GM12878 (cell line): Measurements from ENCODE around the gene UBE2E1. TPM values are rescaled to one million over a fixed set of nuclear protein-coding genes. Genes with fewer than 3 reads are reported as not detected.

ENCODE experiments used
- ATAC-seq: fragments of 200-7000 bp; cut with Tn5 transposase; 3 replicates; pipeline ENCODE4 v1.9.1; 2020; ENCODE audit warnings: mild to moderate bottlenecking, moderate library complexity
- BruUV-seq: library from RNA; stranded (reverse); fragments of 400-500 nt; replicated peaks from 2 replicates; lab custom pipeline; 2021; lab: Mats Ljungman, UMichigan
- CTCF ChIA-PET: fragments of 300-600 bp; sonication (Branson Sonifier 250); formaldehyde crosslinking; extraction: SDS; loops from one replicate; lab custom pipeline; 2021; ENCODE audit warnings: inconsistent platforms; lab: Yijun Ruan, JAX
- POLR2A ChIA-PET: fragments of 350-600 bp; formaldehyde crosslinking; extraction: SDS; loops from one replicate; lab custom pipeline; 2021; ENCODE audit warnings: inconsistent platforms; lab: Charles Lee
- RAD21 ChIA-PET: fragments of 300-600 bp; sonication (Branson Sonifier 250); formaldehyde crosslinking; loops from one replicate; lab custom pipeline; 2023; ENCODE audit warnings: antibody characterized with exemption; ENCODE audit not compliant: unreplicated experiment; lab: Charles Lee
- SMC1A ChIA-PET: fragments of 300-600 bp; sonication (Branson Sonifier 250); formaldehyde crosslinking; loops from one replicate; lab custom pipeline; 2023; ENCODE audit not compliant: unreplicated experiment, uncharacterized antibody; lab: Charles Lee
- DNase-seq: peaks from one replicate; pipeline ENCODE4 v3.0.0-alpha.2; 2011; ENCODE audit warnings: low read depth, low spot score
- FAIRE-seq: peaks from 3 replicates; lab custom pipeline; 2011; peaks lifted over from hg19 to GRCh38; lab: Jason Lieb, UNC
- H2AFZ ChIP-seq: 2 replicates; pipeline ENCODE4 v1.6.0; 2011; ENCODE audit warnings: low read depth, low read length, control low read depth; ENCODE audit not compliant: control insufficient read depth
- H3K27ac ChIP-seq: 2 replicates; pipeline ENCODE4 v1.5.1; 2011; ENCODE audit warnings: control low read depth; ENCODE audit not compliant: control insufficient read depth, insufficient read depth
- H3K27me3 ChIP-seq, 2 experiments: replicated peaks in 1 of 2; 2 replicates each; pipeline versions ENCODE4 v1.6.0 to v1.6.1; 2011; ENCODE audit warnings: low read length in 1 of 2; ENCODE audit not compliant: control insufficient read depth in 2 of 2, insufficient read depth in 2 of 2
- H3K36me3 ChIP-seq, 2 experiments: 2 replicates each; pipeline ENCODE4 v1.5.1; 2011; ENCODE audit warnings: low read length in 1 of 2; ENCODE audit not compliant: control insufficient read depth in 2 of 2, insufficient read depth in 2 of 2
- H3K4me1 ChIP-seq: 2 replicates; pipeline ENCODE4 v1.6.1; 2011; ENCODE audit warnings: mild to moderate bottlenecking, low read length, moderate library complexity, mixed read lengths; ENCODE audit not compliant: control insufficient read depth, insufficient read depth
- H3K4me2 ChIP-seq: 2 replicates; pipeline ENCODE4 v1.6.0; 2011; ENCODE audit warnings: control low read depth; ENCODE audit not compliant: control insufficient read depth, insufficient read depth
- H3K4me3 ChIP-seq: fragments of 200-600 bp; sonication (generic); 2 replicates; pipeline ENCODE4 v1.5.1; 2016
- H3K79me2 ChIP-seq: 2 replicates; pipeline ENCODE4 v1.6.0; 2011; ENCODE audit warnings: low read length; ENCODE audit not compliant: control insufficient read depth, insufficient read depth
- H3K9ac ChIP-seq: 2 replicates; pipeline ENCODE4 v1.8.0; 2011; ENCODE audit warnings: low read length, control low read depth, mixed read lengths; ENCODE audit not compliant: control insufficient read depth, insufficient read depth
- H3K9me3 ChIP-seq: replicated peaks from 3 replicates; pipeline ENCODE4 v1.5.1; 2011; ENCODE audit warnings: mild to moderate bottlenecking, low read length; ENCODE audit not compliant: control insufficient read depth, insufficient read depth
- H4K20me1 ChIP-seq: 2 replicates; pipeline ENCODE4 v1.6.0; 2011; ENCODE audit not compliant: control insufficient read depth, insufficient read depth
- ASH2L ChIP-seq: fragments of 300-600, 200-600 bp; sonication (generic); IDR thresholded peaks from 2 replicates; pipeline ENCODE4 v1.6.1; 2017; ENCODE audit warnings: low read depth, mild to moderate bottlenecking, borderline replicate concordance
- GATAD2B ChIP-seq: fragments of 450-650 bp; conservative IDR thresholded peaks from 2 replicates; pipeline ENCODE4 v1.6.1; 2017; ENCODE audit warnings: low read depth, mild to moderate bottlenecking, moderate library complexity
- JUNB ChIP-seq: IDR thresholded peaks from 2 replicates; pipeline ENCODE4 v1.6.1; 2016; ENCODE audit warnings: antibody characterized with exemption, mild to moderate bottlenecking
- JUND ChIP-seq: IDR thresholded peaks from 2 replicates; pipeline ENCODE4 v1.6.1; 2012; ENCODE audit warnings: low read depth, mild to moderate bottlenecking, low read length, improper control_type of control experiment, moderate library complexity
- NR2C1 ChIP-seq: fragments of 450-650 bp; IDR thresholded peaks from 2 replicates; pipeline ENCODE4 v1.6.1; 2017; ENCODE audit warnings: antibody characterized with exemption, mild to moderate bottlenecking, moderate library complexity
- PML ChIP-seq: IDR thresholded peaks from 2 replicates; pipeline ENCODE4 v1.6.1; 2012; ENCODE audit warnings: low read length, inconsistent platforms
- TARDBP ChIP-seq: IDR thresholded peaks from 2 replicates; pipeline ENCODE4 v1.6.1; 2016; ENCODE audit warnings: borderline replicate concordance
- ZBTB11 ChIP-seq: fragments of 450-650 bp; formaldehyde crosslinking; IDR thresholded peaks from 2 replicates; pipeline ENCODE4 v1.5.0; 2022; ENCODE audit warnings: mild to moderate bottlenecking, missing genetic modification characterization
- ZNF274 ChIP-seq: IDR thresholded peaks from one replicate; pipeline ENCODE4 v1.8.0; 2011; ENCODE audit not compliant: insufficient read length, insufficient read depth
- ZZZ3 ChIP-seq: IDR thresholded peaks from 2 replicates; pipeline ENCODE4 v1.6.1; 2011; ENCODE audit warnings: low read depth; ENCODE audit not compliant: control insufficient read depth, insufficient read length
- WGBS: methylation state at CpG from one replicate; pipeline ENCODE4 v1.1.6; 2016; ENCODE audit warnings: low lambda C conversion rate; ENCODE audit not compliant: insufficient replicate concordance, insufficient coverage; ENCODE audit errors: missing lambda C conversion rate; 5-methylcytosine and 5-hydroxymethylcytosine counted together
- in situ Hi-C: fragments of 300-500 bp; cut with MboI; formaldehyde crosslinking; loops from 9 replicates; pipeline ENCODE4 v1.14.3; 2018; ENCODE audit warnings: mixed read lengths
- intact Hi-C: fragments of 100-400 bp; cut with micrococcal nuclease; formaldehyde crosslinking; loops from one replicate; pipeline ENCODE4 v1.14.2; 2022; ENCODE audit not compliant: unreplicated experiment
- polyA plus RNA-seq, 11 experiments: library from polyadenylated mRNA; depleted of rRNA in 4 of 11; unstranded in 6 of 11; stranded (reverse) in 5 of 11; fragments of >200 nt; fragmentation: Nextera tagmentation in 4 of 11; fragmentation: Illumina TruSeq in 1 of 11; extraction: Ambion mirVana in 4 of 11; extraction: Trizol in 1 of 11; gene quantifications; 1 replicate in 1 of 11; 2 replicates in 10 of 11; pipeline versions ENCODE4 v1.2.1 to v1.2.3, GENCODE V29; 2011 to 2016; ENCODE audit warnings: inconsistent platforms in 2 of 11, missing spikeins in 2 of 11, low read depth in 1 of 11
- total RNA-seq, 4 experiments: library from RNA; depleted of rRNA in 3 of 4; stranded (reverse); fragments of >200 nt in 3 of 4; fragmentation: Illumina TruSeq in 1 of 4; extraction: Trizol in 1 of 4; gene quantifications; 2 replicates each; pipeline versions ENCODE4 v1.2.1 to v1.2.3, GENCODE V29; 2013 to 2021
- TF ChIP-seq, protein P1 (sequence below): IDR thresholded peaks from 2 replicates; pipeline ENCODE4 v1.6.1; 2011; ENCODE audit warnings: low read depth, low read length, improper control_type of control experiment, borderline replicate concordance
- TF ChIP-seq, protein P2 (sequence below): fragments of 450-650 bp; IDR thresholded peaks from 2 replicates; pipeline ENCODE4 v1.6.1; 2016; ENCODE audit warnings: mild to moderate bottlenecking

UBE2E1 gene
- total and polyA plus RNA-seq, 10 of the 15 experiments (the other 5 are each of a cell fraction or from before 2014, with no cell fraction given): 18.7 to 425 (median 147) TPM

DNA sequence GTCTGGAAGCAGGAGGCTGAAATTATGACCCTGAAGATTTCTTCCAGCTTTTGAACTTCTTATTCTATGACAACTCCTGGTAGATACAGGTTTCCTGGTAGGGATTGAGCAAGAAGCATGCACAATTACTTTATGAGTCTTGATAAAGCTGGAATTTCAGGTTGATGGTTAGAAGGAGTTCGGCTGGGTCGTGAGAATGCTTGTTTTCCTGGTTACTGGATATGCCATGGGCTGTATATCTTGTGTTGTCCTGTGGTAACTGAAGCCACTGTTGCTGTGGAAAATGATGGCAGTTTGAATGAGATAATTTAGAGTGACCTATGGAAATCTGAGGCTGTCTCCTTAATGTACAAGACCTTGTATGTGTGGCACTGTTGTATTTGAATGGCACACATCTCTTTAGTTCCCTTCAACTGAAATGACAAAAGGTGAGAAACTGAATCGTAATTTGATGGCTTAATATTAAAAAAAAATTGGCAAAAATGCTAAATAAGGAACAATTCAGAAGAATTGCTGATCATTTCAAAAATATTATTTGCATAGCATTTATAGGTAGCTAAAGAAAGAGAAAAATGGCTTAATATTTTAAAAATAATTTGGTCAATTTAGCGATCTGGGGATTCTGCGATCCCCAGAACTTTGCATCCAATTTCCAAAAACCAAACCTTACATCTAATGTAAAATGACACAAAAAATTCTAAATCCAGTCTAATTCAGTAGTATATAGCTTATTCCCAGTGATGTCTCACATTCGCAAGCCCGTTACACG is 1.1 kb upstream of the UBE2E1 start:
- WGBS: 97% methylated on average over 8 of the region's 8 CpGs
- Histone ChIP-seq H3K4me1 (peaks cover 4% of the 10 kb centered on the region), H4K20me1 (no peaks in the 10 kb centered on the region), H2AFZ (no peak overlapping the region)
- intact Hi-C loops: loop anchor here (5.0 to 10.0 kb wide), 7 partner anchors 63 to 1240 kb away; partner anchors contain the start of gene UBE2E2
- DNase-seq: no peak
- in situ Hi-C loops: no loop called here
- FAIRE-seq: peak; percentile 57
- CTCF ChIA-PET: interaction anchor here (0.7 to 2.2 kb wide), 5 partner anchors 8 to 85 kb away, joined by 3 to 8 read pairs (median 5); no protein-coding TSS in a partner anchor
- POLR2A ChIA-PET: no interaction called here
- no TSS peak for BruUV-seq
- ATAC-seq: no peak
- TF ChIP-seq ASH2L: no peak
- TF ChIP-seq, protein P1, sequence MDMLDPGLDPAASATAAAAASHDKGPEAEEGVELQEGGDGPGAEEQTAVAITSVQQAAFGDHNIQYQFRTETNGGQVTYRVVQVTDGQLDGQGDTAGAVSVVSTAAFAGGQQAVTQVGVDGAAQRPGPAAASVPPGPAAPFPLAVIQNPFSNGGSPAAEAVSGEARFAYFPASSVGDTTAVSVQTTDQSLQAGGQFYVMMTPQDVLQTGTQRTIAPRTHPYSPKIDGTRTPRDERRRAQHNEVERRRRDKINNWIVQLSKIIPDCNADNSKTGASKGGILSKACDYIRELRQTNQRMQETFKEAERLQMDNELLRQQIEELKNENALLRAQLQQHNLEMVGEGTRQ: no peak
- TF ChIP-seq ZNF274: no peak
- TF ChIP-seq GATAD2B: no peak
- TF ChIP-seq JUNB: no peak
- TF ChIP-seq ZZZ3: no peak
- TF ChIP-seq TARDBP: no peak
- no peak for TF ChIP-seq ZBTB11 (CRISPR knock-in tag)
- no peak for TF ChIP-seq NR2C1
- TF ChIP-seq, protein P2, sequence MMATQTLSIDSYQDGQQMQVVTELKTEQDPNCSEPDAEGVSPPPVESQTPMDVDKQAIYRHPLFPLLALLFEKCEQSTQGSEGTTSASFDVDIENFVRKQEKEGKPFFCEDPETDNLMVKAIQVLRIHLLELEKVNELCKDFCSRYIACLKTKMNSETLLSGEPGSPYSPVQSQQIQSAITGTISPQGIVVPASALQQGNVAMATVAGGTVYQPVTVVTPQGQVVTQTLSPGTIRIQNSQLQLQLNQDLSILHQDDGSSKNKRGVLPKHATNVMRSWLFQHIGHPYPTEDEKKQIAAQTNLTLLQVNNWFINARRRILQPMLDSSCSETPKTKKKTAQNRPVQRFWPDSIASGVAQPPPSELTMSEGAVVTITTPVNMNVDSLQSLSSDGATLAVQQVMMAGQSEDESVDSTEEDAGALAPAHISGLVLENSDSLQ: no peak
- TF ChIP-seq JUND: no peak
- TF ChIP-seq PML: no peak
- TF ChIP-seq, all 136 proteins: peak for 0
- no peak overlapping the region for H3K27ac ChIP-seq
- H3K9ac ChIP-seq: no peak overlapping the region
- no peaks in the 10 kb centered on the region for H3K27me3 ChIP-seq
- H3K4me2 ChIP-seq: no peak overlapping the region
- peaks cover 36% of the 10 kb centered on the region for H3K79me2 ChIP-seq
- ChIA-PET RAD21 (interaction anchor here (1.0 to 1.3 kb wide), 2 partner anchors 43 to 61 kb away, joined by 3 to 6 read pairs; no protein-coding TSS in a partner anchor), SMC1A (interaction anchor here (1.0 to 3.2 kb wide), 5 partner anchors 25 to 114 kb away, joined by 3 to 13 read pairs (median 4); no protein-coding TSS in a partner anchor)
- H3K36me3 ChIP-seq: no peaks in the 10 kb centered on the region
- no peak overlapping the region for H3K4me3 ChIP-seq
- H3K9me3 ChIP-seq: no peaks in the 10 kb centered on the region
